22Rv1 (cell line): ENCODE results near the gene TMEM63C.
A peak's percentile ranks its signal among the peaks of the same experiment; 100 is the strongest.

Source experiments
- ZFX ChIP-seq: fragments of 450-650 bp; IDR thresholded peaks from 2 replicates; pipeline ENCODE4 v1.6.1; 2017; ENCODE audit warnings: antibody characterized with exemption, borderline replicate concordance
- TF ChIP-seq, protein P1 (sequence below): fragments of 450-650 bp; IDR thresholded peaks from 2 replicates; pipeline ENCODE4 v1.5.1; 2017; ENCODE audit warnings: mild to moderate bottlenecking

DNA sequence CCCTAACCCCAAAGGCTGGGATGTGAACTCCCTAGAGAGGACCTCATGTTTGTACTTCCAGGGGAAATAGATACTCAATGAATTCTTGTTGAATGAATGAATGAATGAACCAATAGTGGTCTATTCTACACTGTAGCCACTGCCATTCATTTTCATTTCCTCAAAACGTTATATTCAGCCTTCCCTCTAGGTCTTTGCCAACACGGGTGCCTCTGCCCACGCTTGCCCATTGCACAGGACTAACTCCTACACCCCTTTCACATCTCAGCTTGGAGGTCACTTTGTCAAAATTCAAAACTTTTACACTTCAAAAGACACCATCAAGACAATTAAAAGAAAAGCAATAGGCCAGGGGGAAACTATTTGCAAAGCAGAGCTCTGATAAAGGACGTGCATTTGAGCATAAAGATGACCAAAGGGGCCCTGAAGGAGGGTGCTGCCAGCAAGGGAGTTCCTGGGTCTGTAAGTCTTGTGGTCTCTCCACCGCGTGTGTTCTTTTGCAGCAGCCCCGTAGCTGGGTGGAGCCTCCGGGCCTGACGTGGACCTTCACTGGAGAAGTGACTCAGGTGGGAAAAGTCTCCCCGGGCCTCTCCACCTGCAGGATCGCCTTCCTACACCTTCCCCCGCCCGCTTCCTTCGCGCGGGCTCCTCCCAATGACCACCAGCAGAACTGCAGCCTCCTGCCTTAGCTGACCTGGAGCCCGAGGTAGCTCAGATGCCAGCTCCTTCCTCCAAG, 31.5 kb downstream of the TMEM63C start:
- TF ChIP-seq, protein P1, sequence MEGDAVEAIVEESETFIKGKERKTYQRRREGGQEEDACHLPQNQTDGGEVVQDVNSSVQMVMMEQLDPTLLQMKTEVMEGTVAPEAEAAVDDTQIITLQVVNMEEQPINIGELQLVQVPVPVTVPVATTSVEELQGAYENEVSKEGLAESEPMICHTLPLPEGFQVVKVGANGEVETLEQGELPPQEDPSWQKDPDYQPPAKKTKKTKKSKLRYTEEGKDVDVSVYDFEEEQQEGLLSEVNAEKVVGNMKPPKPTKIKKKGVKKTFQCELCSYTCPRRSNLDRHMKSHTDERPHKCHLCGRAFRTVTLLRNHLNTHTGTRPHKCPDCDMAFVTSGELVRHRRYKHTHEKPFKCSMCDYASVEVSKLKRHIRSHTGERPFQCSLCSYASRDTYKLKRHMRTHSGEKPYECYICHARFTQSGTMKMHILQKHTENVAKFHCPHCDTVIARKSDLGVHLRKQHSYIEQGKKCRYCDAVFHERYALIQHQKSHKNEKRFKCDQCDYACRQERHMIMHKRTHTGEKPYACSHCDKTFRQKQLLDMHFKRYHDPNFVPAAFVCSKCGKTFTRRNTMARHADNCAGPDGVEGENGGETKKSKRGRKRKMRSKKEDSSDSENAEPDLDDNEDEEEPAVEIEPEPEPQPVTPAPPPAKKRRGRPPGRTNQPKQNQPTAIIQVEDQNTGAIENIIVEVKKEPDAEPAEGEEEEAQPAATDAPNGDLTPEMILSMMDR, result peak; percentile 92
- TF ChIP-seq ZFX, result no peak
